WTC11 (cell line): ENCODE results near the gene EGFR. TPM values are rescaled to one million over a fixed set of nuclear protein-coding genes. Genes with fewer than 3 reads are reported as not detected.

Experiments
- ATAC-seq: fragments of 200-7000 bp; cut with Tn5 transposase; 2 replicates; pipeline ENCODE4 v1.10.0; 2021; ENCODE audit warnings: mild to moderate bottlenecking, moderate library complexity
- CTCF ChIA-PET: fragments of 300-600 bp; sonication (Branson Sonifier 250); formaldehyde crosslinking; loops from one replicate; lab custom pipeline; 2021; ENCODE audit warnings: antibody characterized with exemption; lab: Charles Lee
- POLR2A ChIA-PET: fragments of 350-600 bp; sonication (Branson Sonifier 250); formaldehyde crosslinking; loops from one replicate; lab custom pipeline; 2021; ENCODE audit warnings: antibody characterized with exemption; lab: Charles Lee
- DNase-seq: peaks from one replicate; pipeline ENCODE4 v3.0.0; 2021; ENCODE audit warnings: low spot score
- H3K27ac Mint-ChIP-seq: 2 replicates; pipeline ENCODE4 v1.8.0; 2021; ENCODE audit warnings: mixed read lengths
- H3K27me3 Mint-ChIP-seq: 2 replicates; pipeline ENCODE4 v1.8.0; 2021; ENCODE audit warnings: low read depth, mild to moderate bottlenecking, moderate library complexity, mixed read lengths
- H3K36me3 Mint-ChIP-seq: 2 replicates; pipeline ENCODE4 v1.8.0; 2021; ENCODE audit warnings: mixed read lengths
- H3K4me1 Mint-ChIP-seq: 2 replicates; pipeline ENCODE4 v1.8.0; 2022; ENCODE audit warnings: mixed read lengths
- H3K4me3 Mint-ChIP-seq: 2 replicates; pipeline ENCODE4 v1.8.0; 2021; ENCODE audit warnings: mild to moderate bottlenecking, moderate library complexity, mixed read lengths
- H3K9me3 Mint-ChIP-seq: 2 replicates; pipeline ENCODE4 v1.8.0; 2021; ENCODE audit warnings: mixed read lengths
- ELF4 ChIP-seq: sonication (generic); formaldehyde crosslinking; IDR thresholded peaks from 2 replicates; pipeline ENCODE4 v1.8.1; 2022; ENCODE audit warnings: low read depth, mild to moderate bottlenecking, moderate library complexity, missing genetic modification reagents
- ESRRA ChIP-seq: sonication (generic); formaldehyde crosslinking; IDR thresholded peaks from 2 replicates; pipeline ENCODE4 v1.8.1; 2022; ENCODE audit warnings: mild to moderate bottlenecking, missing genetic modification reagents, borderline replicate concordance
- FOXK1 ChIP-seq: sonication (generic); formaldehyde crosslinking; IDR thresholded peaks from 2 replicates; pipeline ENCODE4 v1.8.0; 2022; ENCODE audit warnings: mild to moderate bottlenecking, moderate library complexity, missing genetic modification reagents
- GRHL2 ChIP-seq: fragments of 250-450 bp; sonication (Bioruptor Pico); IDR thresholded peaks from 2 replicates; pipeline ENCODE4 v1.8.0; 2022; ENCODE audit warnings: mild to moderate bottlenecking, moderate library complexity; ENCODE audit not compliant: insufficient replicate concordance, severe bottlenecking
- NFATC4 ChIP-seq: fragments of 250-450 bp; sonication (Bioruptor Pico); IDR thresholded peaks from 2 replicates; pipeline ENCODE4 v1.9.0; 2021; ENCODE audit warnings: mild to moderate bottlenecking
- NR2C2 ChIP-seq: sonication (generic); formaldehyde crosslinking; IDR thresholded peaks from 2 replicates; pipeline ENCODE4 v1.8.0; 2022; ENCODE audit warnings: mild to moderate bottlenecking, missing genetic modification reagents
- NR3C1 ChIP-seq: sonication (generic); formaldehyde crosslinking; conservative IDR thresholded peaks from 2 replicates; pipeline ENCODE4 v1.8.1; 2023; ENCODE audit warnings: low read depth, mild to moderate bottlenecking, missing genetic modification reagents
- PREB ChIP-seq: sonication (generic); formaldehyde crosslinking; IDR thresholded peaks from 2 replicates; pipeline ENCODE4 v1.8.1; 2022; ENCODE audit warnings: mild to moderate bottlenecking, missing genetic modification reagents, moderate library complexity, borderline replicate concordance
- RELA ChIP-seq: sonication (generic); formaldehyde crosslinking; IDR thresholded peaks from 2 replicates; pipeline ENCODE4 v1.8.1; 2022; ENCODE audit warnings: missing genetic modification reagents, mild to moderate bottlenecking, borderline replicate concordance
- STAT6 ChIP-seq: sonication (generic); formaldehyde crosslinking; conservative IDR thresholded peaks from 2 replicates; pipeline ENCODE4 v1.8.1; 2023; ENCODE audit warnings: mild to moderate bottlenecking, low read depth, missing genetic modification reagents, moderate library complexity
- TCF7 ChIP-seq: sonication (generic); formaldehyde crosslinking; IDR thresholded peaks from 2 replicates; pipeline ENCODE4 v1.8.0; 2022; ENCODE audit warnings: mild to moderate bottlenecking, low read depth, missing genetic modification reagents, moderate library complexity
- ZNF317 ChIP-seq: sonication (generic); formaldehyde crosslinking; IDR thresholded peaks from 2 replicates; pipeline ENCODE4 v1.8.1; 2023; ENCODE audit warnings: low read depth, mild to moderate bottlenecking, moderate library complexity, missing genetic modification reagents, borderline replicate concordance
- ZNF423 ChIP-seq: fragments of 250-450 bp; sonication (Bioruptor Pico); IDR thresholded peaks from 2 replicates; pipeline ENCODE4 v2.1.2; 2022; ENCODE audit warnings: mild to moderate bottlenecking, moderate library complexity
- total RNA-seq: library from RNA; stranded (reverse); gene quantifications from 3 replicates; pipeline ENCODE4 v1.2.3, GENCODE V29; 2021
- TF ChIP-seq, protein P1 (sequence below): fragments of 200-600 bp; IDR thresholded peaks from 2 replicates; pipeline ENCODE4 v1.8.0; 2022; ENCODE audit warnings: antibody characterized with exemption
- TF ChIP-seq, protein P2 (sequence below): fragments of 250-450 bp; sonication (Bioruptor Pico); IDR thresholded peaks from 2 replicates; pipeline ENCODE4 v2.1.2; 2022; ENCODE audit warnings: mild to moderate bottlenecking, moderate library complexity
- TF ChIP-seq, protein P3 (sequence below): sonication (generic); formaldehyde crosslinking; IDR thresholded peaks from 2 replicates; pipeline ENCODE4 v1.8.0; 2022; ENCODE audit warnings: missing genetic modification reagents
- TF ChIP-seq, protein P4 (sequence below): sonication (generic); formaldehyde crosslinking; IDR thresholded peaks from 2 replicates; pipeline ENCODE4 v1.8.0; 2023; ENCODE audit warnings: missing genetic modification reagents, mild to moderate bottlenecking, borderline replicate concordance

EGFR gene
- total RNA-seq, 1 experiment from 2014 or later, result 5.9 TPM

- H3K27me3 Mint-ChIP-seq, result no peaks in the 10 kb centered on the region
- no peaks in the 10 kb centered on the region for H3K36me3 Mint-ChIP-seq
- ATAC-seq, result no peak
- H3K9me3 Mint-ChIP-seq, result no peaks in the 10 kb centered on the region
- POLR2A ChIA-PET, result no interaction called here
- peaks cover 30% of the 10 kb centered on the region for H3K4me1 Mint-ChIP-seq
- H3K27ac Mint-ChIP-seq, result no peak overlapping the region
- CTCF ChIA-PET, result no interaction called here
- no peak for TF ChIP-seq ZNF317 (CRISPR knock-in tag)
- TF ChIP-seq, protein P1, sequence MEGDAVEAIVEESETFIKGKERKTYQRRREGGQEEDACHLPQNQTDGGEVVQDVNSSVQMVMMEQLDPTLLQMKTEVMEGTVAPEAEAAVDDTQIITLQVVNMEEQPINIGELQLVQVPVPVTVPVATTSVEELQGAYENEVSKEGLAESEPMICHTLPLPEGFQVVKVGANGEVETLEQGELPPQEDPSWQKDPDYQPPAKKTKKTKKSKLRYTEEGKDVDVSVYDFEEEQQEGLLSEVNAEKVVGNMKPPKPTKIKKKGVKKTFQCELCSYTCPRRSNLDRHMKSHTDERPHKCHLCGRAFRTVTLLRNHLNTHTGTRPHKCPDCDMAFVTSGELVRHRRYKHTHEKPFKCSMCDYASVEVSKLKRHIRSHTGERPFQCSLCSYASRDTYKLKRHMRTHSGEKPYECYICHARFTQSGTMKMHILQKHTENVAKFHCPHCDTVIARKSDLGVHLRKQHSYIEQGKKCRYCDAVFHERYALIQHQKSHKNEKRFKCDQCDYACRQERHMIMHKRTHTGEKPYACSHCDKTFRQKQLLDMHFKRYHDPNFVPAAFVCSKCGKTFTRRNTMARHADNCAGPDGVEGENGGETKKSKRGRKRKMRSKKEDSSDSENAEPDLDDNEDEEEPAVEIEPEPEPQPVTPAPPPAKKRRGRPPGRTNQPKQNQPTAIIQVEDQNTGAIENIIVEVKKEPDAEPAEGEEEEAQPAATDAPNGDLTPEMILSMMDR, result no peak
- TF ChIP-seq, protein P2, sequence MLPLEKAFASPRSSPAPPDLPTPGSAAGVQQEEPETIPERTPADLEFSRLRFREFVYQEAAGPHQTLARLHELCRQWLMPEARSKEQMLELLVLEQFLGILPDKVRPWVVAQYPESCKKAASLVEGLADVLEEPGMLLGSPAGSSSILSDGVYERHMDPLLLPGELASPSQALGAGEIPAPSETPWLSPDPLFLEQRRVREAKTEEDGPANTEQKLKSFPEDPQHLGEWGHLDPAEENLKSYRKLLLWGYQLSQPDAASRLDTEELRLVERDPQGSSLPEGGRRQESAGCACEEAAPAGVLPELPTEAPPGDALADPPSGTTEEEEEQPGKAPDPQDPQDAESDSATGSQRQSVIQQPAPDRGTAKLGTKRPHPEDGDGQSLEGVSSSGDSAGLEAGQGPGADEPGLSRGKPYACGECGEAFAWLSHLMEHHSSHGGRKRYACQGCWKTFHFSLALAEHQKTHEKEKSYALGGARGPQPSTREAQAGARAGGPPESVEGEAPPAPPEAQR (CRISPR knock-in tag), result no peak
- no peak for TF ChIP-seq NFATC4 (CRISPR knock-in tag)
- TF ChIP-seq ZNF423 (CRISPR knock-in tag), result no peak
- no peak for TF ChIP-seq STAT6 (CRISPR knock-in tag)
- TF ChIP-seq FOXK1 (CRISPR knock-in tag), result no peak
- no peak for TF ChIP-seq NR3C1 (CRISPR knock-in tag)
- TF ChIP-seq ESRRA (CRISPR knock-in tag), result no peak
- TF ChIP-seq, protein P3, sequence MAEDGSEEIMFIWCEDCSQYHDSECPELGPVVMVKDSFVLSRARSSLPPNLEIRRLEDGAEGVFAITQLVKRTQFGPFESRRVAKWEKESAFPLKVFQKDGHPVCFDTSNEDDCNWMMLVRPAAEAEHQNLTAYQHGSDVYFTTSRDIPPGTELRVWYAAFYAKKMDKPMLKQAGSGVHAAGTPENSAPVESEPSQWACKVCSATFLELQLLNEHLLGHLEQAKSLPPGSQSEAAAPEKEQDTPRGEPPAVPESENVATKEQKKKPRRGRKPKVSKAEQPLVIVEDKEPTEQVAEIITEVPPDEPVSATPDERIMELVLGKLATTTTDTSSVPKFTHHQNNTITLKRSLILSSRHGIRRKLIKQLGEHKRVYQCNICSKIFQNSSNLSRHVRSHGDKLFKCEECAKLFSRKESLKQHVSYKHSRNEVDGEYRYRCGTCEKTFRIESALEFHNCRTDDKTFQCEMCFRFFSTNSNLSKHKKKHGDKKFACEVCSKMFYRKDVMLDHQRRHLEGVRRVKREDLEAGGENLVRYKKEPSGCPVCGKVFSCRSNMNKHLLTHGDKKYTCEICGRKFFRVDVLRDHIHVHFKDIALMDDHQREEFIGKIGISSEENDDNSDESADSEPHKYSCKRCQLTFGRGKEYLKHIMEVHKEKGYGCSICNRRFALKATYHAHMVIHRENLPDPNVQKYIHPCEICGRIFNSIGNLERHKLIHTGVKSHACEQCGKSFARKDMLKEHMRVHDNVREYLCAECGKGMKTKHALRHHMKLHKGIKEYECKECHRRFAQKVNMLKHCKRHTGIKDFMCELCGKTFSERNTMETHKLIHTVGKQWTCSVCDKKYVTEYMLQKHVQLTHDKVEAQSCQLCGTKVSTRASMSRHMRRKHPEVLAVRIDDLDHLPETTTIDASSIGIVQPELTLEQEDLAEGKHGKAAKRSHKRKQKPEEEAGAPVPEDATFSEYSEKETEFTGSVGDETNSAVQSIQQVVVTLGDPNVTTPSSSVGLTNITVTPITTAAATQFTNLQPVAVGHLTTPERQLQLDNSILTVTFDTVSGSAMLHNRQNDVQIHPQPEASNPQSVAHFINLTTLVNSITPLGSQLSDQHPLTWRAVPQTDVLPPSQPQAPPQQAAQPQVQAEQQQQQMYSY (CRISPR knock-in tag), result no peak
- no peak for TF ChIP-seq TCF7 (CRISPR knock-in tag)
- no peak for TF ChIP-seq NR2C2 (CRISPR knock-in tag)
- no peak for TF ChIP-seq GRHL2 (CRISPR knock-in tag)
- TF ChIP-seq ELF4 (CRISPR knock-in tag), result no peak
- no peak for TF ChIP-seq PREB (CRISPR knock-in tag)
- no peak for TF ChIP-seq RELA (CRISPR knock-in tag)
- TF ChIP-seq, protein P4, sequence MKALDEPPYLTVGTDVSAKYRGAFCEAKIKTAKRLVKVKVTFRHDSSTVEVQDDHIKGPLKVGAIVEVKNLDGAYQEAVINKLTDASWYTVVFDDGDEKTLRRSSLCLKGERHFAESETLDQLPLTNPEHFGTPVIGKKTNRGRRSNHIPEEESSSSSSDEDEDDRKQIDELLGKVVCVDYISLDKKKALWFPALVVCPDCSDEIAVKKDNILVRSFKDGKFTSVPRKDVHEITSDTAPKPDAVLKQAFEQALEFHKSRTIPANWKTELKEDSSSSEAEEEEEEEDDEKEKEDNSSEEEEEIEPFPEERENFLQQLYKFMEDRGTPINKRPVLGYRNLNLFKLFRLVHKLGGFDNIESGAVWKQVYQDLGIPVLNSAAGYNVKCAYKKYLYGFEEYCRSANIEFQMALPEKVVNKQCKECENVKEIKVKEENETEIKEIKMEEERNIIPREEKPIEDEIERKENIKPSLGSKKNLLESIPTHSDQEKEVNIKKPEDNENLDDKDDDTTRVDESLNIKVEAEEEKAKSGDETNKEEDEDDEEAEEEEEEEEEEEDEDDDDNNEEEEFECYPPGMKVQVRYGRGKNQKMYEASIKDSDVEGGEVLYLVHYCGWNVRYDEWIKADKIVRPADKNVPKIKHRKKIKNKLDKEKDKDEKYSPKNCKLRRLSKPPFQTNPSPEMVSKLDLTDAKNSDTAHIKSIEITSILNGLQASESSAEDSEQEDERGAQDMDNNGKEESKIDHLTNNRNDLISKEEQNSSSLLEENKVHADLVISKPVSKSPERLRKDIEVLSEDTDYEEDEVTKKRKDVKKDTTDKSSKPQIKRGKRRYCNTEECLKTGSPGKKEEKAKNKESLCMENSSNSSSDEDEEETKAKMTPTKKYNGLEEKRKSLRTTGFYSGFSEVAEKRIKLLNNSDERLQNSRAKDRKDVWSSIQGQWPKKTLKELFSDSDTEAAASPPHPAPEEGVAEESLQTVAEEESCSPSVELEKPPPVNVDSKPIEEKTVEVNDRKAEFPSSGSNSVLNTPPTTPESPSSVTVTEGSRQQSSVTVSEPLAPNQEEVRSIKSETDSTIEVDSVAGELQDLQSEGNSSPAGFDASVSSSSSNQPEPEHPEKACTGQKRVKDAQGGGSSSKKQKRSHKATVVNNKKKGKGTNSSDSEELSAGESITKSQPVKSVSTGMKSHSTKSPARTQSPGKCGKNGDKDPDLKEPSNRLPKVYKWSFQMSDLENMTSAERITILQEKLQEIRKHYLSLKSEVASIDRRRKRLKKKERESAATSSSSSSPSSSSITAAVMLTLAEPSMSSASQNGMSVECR, result no peak
- TF ChIP-seq, all 79 proteins: peak for 0
- no peak overlapping the region for H3K4me3 Mint-ChIP-seq
- DNase-seq, result no peak
These were observed 80.4 kb downstream of the EGFR start for GRCh38 chr7:55099066-55099820.
